Neuron (in vitro differentiated cells): ENCODE data around the gene NLGN2.
A peak's percentile ranks its signal among the peaks of the same experiment; 100 is the strongest.

Experiments used
- H2AFZ ChIP-seq: one replicate; pipeline ENCODE4 v1.6.1; 2013; ENCODE audit warnings: low read depth, mild to moderate bottlenecking, inconsistent platforms, low read length, moderate library complexity
- H3K27me3 ChIP-seq: one replicate; pipeline ENCODE4 v1.6.1; 2013; ENCODE audit warnings: low read length; ENCODE audit not compliant: insufficient read depth
- H3K36me3 ChIP-seq: one replicate; pipeline ENCODE4 v1.6.1; 2013; ENCODE audit warnings: low read length; ENCODE audit not compliant: insufficient read depth
- H3K4me1 ChIP-seq: one replicate; pipeline ENCODE4 v1.6.1; 2013; ENCODE audit warnings: low read length; ENCODE audit not compliant: insufficient read depth
- H3K4me3 ChIP-seq: 2 replicates; pipeline ENCODE4 v1.5.1; 2013; ENCODE audit warnings: mild to moderate bottlenecking, low read length, moderate library complexity
- H3K9me3 ChIP-seq: one replicate; pipeline ENCODE4 v1.6.1; 2013; ENCODE audit warnings: low read length

NLGN2 gene

DNA sequence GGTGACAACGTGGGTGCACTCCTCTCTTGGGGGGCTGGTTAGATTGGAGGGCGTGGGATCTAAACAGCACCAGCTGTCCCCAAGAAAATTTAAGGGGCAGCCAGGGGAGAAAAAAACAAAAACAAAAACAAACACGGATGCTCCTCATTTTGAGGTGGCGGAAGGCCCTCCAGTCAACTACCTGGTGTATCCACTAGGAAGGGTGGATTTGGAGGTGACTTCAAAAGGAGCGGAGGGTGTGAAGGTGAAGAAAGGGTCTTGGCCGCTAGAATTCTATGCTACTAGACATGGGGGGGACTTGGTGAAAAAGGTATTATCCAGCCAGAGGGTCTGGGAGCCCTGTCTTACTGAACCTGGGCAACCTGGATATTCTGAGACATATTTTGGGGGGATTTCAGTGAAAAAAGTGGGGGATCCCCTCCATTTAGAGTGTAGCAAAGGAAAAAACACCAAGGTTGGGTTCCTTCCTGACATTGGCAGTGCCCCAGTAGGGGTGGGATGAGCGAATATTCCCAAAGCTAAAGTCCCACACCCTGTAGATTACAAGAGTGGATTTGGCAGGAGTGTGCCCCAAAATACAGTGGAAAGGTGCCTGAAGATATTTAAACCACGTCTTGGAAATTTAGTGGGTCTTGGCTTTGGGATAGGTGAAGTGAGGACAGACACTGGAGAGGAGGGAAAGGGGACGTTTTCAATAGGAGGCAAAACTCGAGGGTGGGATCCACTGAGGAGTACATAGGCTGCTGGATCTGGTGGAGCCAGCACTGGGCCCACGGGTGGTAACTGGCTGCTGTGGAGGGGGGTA lies 31.2 kb downstream of the NLGN2 start:
- Histone ChIP-seq H3K9me3 (no peaks in the 10 kb centered on the region), H3K27me3 (peaks cover 29% of the 10 kb centered on the region), H3K4me1 (peaks cover 42% of the 10 kb centered on the region), H3K36me3 (no peaks in the 10 kb centered on the region), H2AFZ (no peak overlapping the region), H3K4me3 (peak overlapping the region; percentile 36)

DNA sequence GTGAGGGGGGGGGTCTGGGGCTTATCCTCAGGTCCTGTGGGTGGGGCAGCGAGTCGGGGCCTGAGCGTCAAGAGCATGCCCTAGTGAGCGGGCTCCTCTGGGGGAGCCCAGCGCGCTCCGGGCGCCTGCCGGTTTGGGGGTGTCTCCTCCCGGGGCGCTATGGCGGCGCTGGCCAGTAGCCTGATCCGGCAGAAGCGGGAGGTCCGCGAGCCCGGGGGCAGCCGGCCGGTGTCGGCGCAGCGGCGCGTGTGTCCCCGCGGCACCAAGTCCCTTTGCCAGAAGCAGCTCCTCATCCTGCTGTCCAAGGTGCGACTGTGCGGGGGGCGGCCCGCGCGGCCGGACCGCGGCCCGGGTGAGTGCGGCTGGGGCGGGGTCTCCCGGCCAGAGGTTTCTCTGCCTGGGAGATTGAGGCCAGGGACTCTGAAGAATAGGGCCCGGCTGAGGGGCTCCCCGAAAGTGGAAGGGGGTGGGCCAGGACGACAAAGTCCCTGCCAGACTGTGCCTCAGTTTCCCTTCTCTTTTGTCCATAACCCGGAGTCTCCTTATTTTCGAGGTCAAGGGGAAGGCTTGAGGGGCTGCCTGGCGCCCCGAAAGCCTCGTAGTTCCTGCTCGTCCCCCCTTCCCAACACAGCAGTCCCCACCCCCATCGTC lies 31.9 kb downstream of the NLGN2 start, which contains the start of gene FGF11:
Gene FGF11 (plus strand): TSS at position 51 of the 651 bp plus-strand sequence. CDS start 109 bp downstream, at position 160.
- Histone ChIP-seq H3K9me3 (no peaks in the 10 kb centered on the region), H3K27me3 (peaks cover 29% of the 10 kb centered on the region), H2AFZ (peak within 1 kb of the TSS; percentile 52), H3K36me3 (no peaks in the 10 kb centered on the region), H3K4me3 (peak within 1 kb of the TSS; percentile 55), H3K4me1 (peaks cover 42% of the 10 kb centered on the region)

DNA sequence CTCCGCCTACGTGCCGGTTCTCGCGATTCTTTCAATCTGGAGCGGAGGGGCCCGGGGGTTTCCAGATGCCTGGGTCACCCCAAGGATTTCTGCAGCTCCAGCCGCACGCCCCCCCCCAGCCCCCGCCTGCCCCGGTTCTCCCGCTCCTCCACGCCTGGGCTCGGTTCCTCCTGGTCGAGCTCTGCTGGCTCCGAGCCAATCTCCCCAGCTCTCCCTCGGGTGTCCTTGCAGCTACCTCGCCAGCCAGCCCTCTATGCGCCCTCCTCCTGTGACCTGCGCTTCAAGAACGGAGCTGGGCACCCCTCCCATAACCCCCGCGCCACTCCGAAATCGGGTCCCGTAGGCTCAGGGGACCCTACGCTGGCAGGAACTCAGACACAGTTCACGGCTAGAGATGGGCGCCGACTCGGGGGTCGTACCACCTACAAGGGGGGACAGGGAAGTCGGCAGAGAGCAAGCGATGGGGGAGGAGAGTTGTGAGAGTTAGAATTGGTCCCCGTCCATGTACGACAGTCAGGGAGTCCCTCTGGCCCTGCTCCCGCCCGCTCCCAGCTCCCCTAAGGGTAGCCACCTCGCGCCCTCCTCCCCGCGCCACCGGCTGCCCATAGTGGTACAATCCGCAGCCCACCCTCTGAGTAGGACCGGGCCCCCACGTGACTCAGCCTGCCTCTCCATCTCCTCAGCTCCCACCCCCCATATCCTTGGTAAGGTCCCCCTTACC lies 32.6 kb downstream of the NLGN2 start:
- peaks cover 29% of the 10 kb centered on the region for H3K27me3 ChIP-seq

DNA sequence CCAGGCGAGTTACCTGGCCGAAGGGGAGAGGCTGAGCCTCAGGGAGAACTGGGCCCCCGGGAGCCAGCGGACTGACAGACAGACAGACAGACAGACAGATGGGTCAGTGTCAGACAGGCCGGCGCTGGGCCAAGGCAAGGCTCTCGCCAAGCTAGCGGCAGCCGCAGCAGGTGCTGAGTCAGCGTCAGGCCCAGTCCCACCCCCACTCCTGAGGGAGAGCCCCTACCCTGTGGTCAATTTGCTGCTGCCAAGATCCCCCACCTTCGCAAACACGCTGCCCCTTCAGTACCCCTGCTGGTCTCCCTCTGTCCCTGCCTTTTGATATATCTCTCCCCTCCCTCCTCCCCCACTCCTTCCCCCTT lies 33.2 kb downstream of the NLGN2 start:
- no peaks in the 10 kb centered on the region for H3K36me3 ChIP-seq
- peaks cover 39% of the 10 kb centered on the region for H3K4me1 ChIP-seq
- peak overlapping the region; percentile 55 for H3K4me3 ChIP-seq
- H2AFZ ChIP-seq, result peak overlapping the region; percentile 52
- H3K9me3 ChIP-seq, result no peaks in the 10 kb centered on the region
- peaks cover 26% of the 10 kb centered on the region for H3K27me3 ChIP-seq

More for the DNA sequence above, 32.6 kb downstream of the NLGN2 start:
- Histone ChIP-seq H3K9me3 (no peaks in the 10 kb centered on the region), H3K36me3 (no peaks in the 10 kb centered on the region), H3K4me1 (peaks cover 44% of the 10 kb centered on the region), H3K4me3 (peak overlapping the region; percentile 55), H2AFZ (peak overlapping the region; percentile 52)

DNA sequence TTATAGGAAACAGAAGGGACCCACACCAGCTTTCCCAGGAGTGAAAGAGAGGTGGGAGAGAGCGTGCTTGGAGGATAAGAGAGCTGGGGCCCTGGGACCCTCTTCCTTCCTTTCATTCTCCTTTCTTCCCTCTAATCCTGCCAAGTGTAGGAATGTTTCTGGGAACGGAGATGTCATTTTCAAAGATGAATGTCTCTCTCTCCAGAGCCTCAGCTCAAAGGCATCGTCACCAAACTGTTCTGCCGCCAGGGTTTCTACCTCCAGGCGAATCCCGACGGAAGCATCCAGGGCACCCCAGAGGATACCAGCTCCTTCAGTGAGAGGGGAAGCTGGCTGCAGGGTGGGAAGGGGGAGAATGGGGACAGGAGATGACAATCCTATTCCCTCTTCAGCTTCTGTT lies 33.6 kb downstream of the NLGN2 start:
- peak overlapping the region; percentile 55 for H3K4me3 ChIP-seq

DNA sequence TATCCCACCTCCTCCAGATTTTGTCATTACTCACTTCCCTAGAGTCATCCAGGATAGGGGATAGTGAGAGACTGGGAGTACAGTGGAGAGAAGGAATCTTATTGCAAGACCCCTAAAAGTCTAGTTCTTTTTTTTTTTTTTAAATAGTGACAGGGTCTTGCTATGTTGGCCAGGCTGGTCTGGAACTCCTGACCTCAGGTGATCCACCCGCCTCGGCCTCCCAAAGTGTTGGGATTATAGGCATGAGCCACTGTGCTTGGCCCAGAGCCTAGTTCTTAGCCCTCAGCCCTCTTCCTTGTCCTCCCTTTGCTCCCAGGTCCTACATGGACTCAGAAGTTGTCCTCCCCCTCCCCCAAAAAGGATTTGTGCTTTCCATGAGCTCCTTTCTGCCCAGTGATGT lies 34.5 kb downstream of the NLGN2 start:
- Histone ChIP-seq H3K36me3 (no peaks in the 10 kb centered on the region), H3K4me3 (no peak overlapping the region), H3K9me3 (no peaks in the 10 kb centered on the region), H3K27me3 (peaks cover 18% of the 10 kb centered on the region), H2AFZ (no peak overlapping the region), H3K4me1 (peaks cover 37% of the 10 kb centered on the region)

More for the DNA sequence above, 33.6 kb downstream of the NLGN2 start:
- Histone ChIP-seq H3K27me3 (peaks cover 22% of the 10 kb centered on the region), H3K9me3 (no peaks in the 10 kb centered on the region), H3K36me3 (no peaks in the 10 kb centered on the region), H3K4me1 (peaks cover 37% of the 10 kb centered on the region), H2AFZ (no peak overlapping the region)

DNA sequence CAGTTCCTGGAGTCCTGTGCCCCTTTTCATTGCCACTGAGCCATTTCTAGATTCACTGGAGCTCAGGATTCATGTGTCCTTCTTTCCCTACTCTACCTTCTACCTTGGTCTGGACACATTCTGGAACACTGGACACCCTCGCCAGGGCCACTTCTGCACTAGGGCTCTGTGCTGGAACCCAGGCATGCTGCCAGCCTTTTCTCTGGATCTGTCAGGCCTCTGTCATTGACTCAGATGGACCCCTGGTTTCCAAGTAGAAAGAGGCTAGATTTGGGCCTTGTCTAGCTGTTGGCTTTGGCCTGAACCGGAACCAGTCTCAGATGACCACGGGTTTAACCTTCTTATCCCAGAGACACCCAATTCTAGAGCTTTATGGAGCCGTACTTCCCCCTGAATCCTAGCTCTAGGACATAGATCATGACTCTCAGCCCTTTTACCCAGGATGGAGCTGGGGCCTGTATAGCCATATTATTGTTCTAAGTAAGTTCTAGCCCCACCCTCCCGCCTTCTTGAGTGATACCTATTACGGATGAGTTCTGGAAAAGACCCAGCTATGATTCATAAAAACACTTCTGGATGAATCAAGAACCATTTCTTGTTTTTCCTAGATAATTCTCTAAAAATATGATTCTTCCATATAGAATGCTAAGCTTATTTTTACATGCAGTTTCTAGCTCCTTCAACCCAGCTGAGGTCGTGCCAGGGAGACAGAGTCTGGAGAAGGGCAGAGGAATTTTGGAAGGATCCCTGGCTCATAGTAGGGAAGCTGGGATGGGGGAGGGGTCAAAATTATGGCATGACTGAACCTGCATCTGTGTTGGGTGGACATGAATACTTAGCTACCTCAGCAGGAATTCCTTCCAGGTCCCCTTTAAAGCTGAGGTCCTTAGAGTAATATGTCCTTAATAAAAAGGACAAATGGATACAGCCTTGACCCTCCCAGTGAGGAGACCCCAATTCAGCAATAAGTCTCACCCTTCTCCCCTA lies 36.1 kb downstream of the NLGN2 start:
- no peaks in the 10 kb centered on the region for H3K9me3 ChIP-seq
- H3K27me3 ChIP-seq, result peaks cover 5% of the 10 kb centered on the region
- no peaks in the 10 kb centered on the region for H3K36me3 ChIP-seq
- no peak overlapping the region for H2AFZ ChIP-seq
- peaks cover 24% of the 10 kb centered on the region for H3K4me1 ChIP-seq
- H3K4me3 ChIP-seq, result no peak overlapping the region

DNA sequence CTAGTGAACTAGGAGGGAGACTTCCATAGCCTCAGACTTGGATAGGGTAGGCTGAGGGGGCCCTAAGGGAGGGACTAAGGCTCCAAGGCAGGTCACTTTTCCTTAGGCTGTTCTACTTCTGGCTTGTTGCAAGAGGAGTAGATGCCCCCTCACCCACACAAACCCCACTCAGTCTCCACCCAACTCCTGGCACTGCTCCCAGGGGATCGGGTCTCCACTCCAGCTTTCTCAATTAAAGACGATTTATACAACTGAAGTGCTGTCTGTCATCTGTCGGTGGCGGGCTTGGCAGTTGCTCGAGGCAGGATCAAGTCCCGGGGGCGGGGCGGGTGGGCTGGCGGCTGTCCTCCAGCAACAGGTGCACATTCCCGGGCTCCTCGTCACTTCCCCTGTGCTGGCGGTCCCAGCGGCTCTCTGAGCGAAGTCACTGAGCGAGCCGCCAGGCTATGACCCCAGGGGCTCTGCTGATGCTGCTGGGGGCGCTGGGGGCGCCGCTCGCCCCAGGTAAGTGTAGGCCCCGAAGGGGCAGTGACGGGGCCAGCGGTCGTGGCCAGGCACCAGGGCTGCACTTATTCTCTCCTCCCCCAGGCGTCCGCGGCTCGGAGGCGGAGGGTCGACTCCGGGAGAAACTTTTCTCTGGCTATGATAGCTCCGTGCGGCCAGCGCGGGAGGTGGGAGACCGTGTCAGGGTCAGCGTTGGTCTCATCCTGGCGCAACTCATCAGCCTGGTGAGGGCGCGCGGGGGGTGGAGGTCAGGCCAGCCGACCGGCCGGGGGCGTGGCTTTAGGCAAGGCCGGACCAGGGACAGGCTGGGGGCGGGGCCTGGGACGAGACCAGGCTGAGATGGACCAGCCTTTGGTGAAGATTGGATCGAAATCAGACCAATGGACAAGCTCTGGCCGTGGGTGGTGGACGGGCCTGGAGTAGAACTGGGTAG lies 37.3 kb downstream of the NLGN2 start, which contains the start of gene CHRNB1:
Gene CHRNB1 (plus strand): TSS at position 380 of the 937 bp plus-strand sequence. CDS start 67 bp downstream, at position 447.
- H3K36me3 ChIP-seq, result no peaks in the 10 kb centered on the region
- no peaks in the 10 kb centered on the region for H3K27me3 ChIP-seq
- no peaks in the 10 kb centered on the region for H3K9me3 ChIP-seq
- peaks cover 15% of the 10 kb centered on the region for H3K4me1 ChIP-seq
- H2AFZ ChIP-seq, result peak within 1 kb of the TSS; percentile 29
- H3K4me3 ChIP-seq, result peak within 1 kb of the TSS; percentile 40

DNA sequence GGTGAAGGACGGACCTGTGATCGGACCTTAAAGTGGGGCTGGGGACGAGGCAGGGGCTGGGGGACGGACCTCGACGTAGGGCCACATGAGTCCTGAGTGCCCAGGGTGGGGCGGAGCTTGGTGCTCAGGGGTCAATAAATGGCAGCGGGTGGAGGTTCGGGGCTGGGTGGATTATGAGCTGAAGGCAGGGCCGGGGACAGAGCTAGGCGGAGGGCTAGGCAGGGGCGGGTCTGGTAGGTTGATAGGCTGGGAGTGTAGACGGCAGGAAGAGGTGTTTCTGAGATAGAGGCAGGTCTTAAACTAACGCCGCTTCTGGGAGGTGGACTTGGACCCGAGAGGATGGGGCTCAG lies 37.9 kb downstream of the NLGN2 start:
- H3K9me3 ChIP-seq, result no peaks in the 10 kb centered on the region
- H3K4me1 ChIP-seq, result peaks cover 11% of the 10 kb centered on the region
- H2AFZ ChIP-seq, result peak overlapping the region; percentile 29
- H3K27me3 ChIP-seq, result no peaks in the 10 kb centered on the region
- no peaks in the 10 kb centered on the region for H3K36me3 ChIP-seq
- peak overlapping the region; percentile 40 for H3K4me3 ChIP-seq

DNA sequence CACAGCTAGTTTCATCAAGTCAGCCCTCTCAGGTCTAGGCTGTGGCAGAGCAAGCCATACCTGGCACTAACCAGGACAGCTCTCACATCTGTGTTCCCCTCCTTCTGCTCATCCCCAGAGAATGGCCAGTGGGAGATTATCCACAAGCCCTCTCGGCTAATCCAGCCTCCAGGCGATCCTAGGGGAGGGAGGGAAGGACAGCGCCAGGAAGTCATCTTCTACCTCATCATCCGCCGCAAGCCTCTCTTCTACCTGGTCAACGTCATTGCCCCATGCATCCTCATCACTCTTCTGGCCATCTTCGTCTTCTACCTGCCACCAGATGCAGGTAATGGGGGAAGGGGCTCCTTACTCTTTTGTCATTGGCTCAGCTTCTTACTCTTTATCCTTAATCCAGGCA lies 40.8 kb downstream of the NLGN2 start:
- peaks cover 2% of the 10 kb centered on the region for H3K4me1 ChIP-seq
- no peaks in the 10 kb centered on the region for H3K9me3 ChIP-seq
- no peaks in the 10 kb centered on the region for H3K36me3 ChIP-seq
- no peak overlapping the region for H3K4me3 ChIP-seq
- H2AFZ ChIP-seq, result no peak overlapping the region
- no peaks in the 10 kb centered on the region for H3K27me3 ChIP-seq

DNA sequence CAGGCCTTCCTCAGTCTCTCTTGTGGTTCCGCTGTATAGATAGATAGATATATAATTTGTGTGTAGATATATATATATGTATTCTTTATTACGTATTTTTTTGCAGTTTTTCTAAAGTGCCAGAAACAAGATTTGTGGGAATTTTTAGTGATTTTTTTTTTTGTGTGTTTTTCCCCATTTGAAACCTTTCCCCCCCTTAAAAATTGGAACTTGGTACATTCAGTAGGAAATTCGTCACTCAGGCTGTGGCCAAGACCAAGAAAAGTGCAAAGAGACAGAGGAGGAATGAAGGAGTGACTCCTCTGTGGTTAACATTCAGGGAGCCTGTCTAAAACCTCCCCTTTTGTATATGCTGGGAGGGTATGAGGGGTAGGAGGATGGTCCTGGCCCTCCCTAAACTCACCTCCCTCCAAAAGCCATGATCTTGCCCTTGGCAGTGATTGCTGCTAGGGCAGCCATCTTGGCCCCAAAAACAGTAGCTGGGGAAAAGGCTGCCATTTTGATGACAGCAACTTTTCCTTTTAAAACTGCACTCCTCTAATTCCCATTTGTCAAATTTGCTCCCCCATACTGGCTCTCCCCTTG lies 52.4 kb downstream of the NLGN2 start:
- Histone ChIP-seq H3K4me3 (no peak overlapping the region), H2AFZ (no peak overlapping the region), H3K9me3 (no peaks in the 10 kb centered on the region), H3K4me1 (no peaks in the 10 kb centered on the region), H3K36me3 (peaks cover 17% of the 10 kb centered on the region), H3K27me3 (no peaks in the 10 kb centered on the region)
